Gastroesophageal sphincter (tissue), 3 donors: ENCODE results near the gene BLTP3A.

Experiments used
- EP300 ChIP-seq: sonication (generic); formaldehyde crosslinking; IDR thresholded peaks from one replicate; pipeline ENCODE4 v1.6.1; 2017; ENCODE audit warnings: antibody characterized with exemption, mild to moderate bottlenecking
- POLR2A ChIP-seq, 2 donors: fragments of 450-650 bp; IDR thresholded peaks; one replicate each; pipeline ENCODE4 v1.6.1; 2017; ENCODE audit warnings: antibody characterized with exemption in 2 of 2, mild to moderate bottlenecking in 2 of 2, moderate library complexity in 1 of 2
- POLR2AphosphoS5 ChIP-seq: sonication (generic); formaldehyde crosslinking; IDR thresholded peaks from one replicate; pipeline ENCODE4 v1.6.1; 2017; ENCODE audit warnings: antibody characterized with exemption
- TF ChIP-seq, protein P1 (sequence below), 4 experiments: fragments of 200-600 bp in 2 of 4; fragments of 450-650 bp in 2 of 4; sonication (generic) in 1 of 4; IDR thresholded peaks; one replicate each; pipeline ENCODE4 v1.5.1; 2017 to 2019; ENCODE audit warnings: antibody characterized with exemption in 4 of 4, mild to moderate bottlenecking in 2 of 4, moderate library complexity in 2 of 4

DNA sequence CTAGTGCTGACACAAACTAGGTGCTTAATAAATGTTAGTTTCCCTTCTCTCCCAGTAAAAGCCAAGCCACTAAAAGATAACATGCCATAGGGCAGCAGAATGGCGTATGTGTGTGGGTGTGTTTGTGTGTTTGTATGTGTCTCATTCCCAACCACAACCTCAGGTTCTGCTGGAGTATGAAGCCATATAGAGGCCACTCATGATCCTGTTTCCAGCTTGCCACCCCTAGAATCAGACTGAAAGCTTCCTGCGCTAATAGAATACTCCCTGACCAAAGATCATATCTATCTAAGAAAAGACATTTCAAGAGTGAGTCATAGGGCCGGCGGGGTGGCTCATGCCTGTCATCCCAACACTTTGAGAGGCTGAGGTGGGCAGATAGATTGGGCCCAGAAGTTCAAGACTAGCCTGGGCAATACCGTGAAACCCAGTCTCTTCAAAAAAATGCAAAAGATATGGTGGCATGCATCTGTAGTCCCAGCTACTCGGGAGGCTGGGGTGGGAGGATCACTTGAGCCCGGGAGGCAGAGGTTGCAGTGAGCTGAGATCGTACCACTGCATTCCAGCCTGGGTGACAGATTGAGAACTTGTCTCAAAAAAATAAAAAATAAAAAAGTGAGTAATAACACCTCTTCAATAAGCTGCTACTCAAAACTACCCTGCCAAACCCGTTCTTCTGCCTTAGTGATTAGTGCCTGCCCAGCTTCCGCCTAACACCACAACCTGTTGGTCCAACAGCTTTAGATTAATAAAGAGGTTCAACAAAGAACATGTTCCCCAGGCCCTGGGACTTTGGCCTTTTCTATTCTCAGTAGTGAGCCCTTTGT lies 46.4 kb upstream of the BLTP3A start:
- TF ChIP-seq POLR2AphosphoS5 (no peak), EP300 (no peak), POLR2A (IDR thresholded peaks at IDR 0.05) (no peak)
- TF ChIP-seq, protein P1, sequence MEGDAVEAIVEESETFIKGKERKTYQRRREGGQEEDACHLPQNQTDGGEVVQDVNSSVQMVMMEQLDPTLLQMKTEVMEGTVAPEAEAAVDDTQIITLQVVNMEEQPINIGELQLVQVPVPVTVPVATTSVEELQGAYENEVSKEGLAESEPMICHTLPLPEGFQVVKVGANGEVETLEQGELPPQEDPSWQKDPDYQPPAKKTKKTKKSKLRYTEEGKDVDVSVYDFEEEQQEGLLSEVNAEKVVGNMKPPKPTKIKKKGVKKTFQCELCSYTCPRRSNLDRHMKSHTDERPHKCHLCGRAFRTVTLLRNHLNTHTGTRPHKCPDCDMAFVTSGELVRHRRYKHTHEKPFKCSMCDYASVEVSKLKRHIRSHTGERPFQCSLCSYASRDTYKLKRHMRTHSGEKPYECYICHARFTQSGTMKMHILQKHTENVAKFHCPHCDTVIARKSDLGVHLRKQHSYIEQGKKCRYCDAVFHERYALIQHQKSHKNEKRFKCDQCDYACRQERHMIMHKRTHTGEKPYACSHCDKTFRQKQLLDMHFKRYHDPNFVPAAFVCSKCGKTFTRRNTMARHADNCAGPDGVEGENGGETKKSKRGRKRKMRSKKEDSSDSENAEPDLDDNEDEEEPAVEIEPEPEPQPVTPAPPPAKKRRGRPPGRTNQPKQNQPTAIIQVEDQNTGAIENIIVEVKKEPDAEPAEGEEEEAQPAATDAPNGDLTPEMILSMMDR (IDR thresholded peaks at IDR 0.05) = no peak
